HG02943 (cell line): ENCODE data around the gene OVCA2.
A peak's percentile ranks its signal among the peaks of the same experiment; 100 is the strongest.

Experiments used
- ATAC-seq: cut with Tn5 transposase; IDR thresholded peaks from one replicate; pipeline ENCODE4 v1.9.1; 2021; ENCODE audit warnings: mild to moderate bottlenecking, low read depth, moderate library complexity; ENCODE audit not compliant: unreplicated experiment

Gene OVCA2

DNA sequence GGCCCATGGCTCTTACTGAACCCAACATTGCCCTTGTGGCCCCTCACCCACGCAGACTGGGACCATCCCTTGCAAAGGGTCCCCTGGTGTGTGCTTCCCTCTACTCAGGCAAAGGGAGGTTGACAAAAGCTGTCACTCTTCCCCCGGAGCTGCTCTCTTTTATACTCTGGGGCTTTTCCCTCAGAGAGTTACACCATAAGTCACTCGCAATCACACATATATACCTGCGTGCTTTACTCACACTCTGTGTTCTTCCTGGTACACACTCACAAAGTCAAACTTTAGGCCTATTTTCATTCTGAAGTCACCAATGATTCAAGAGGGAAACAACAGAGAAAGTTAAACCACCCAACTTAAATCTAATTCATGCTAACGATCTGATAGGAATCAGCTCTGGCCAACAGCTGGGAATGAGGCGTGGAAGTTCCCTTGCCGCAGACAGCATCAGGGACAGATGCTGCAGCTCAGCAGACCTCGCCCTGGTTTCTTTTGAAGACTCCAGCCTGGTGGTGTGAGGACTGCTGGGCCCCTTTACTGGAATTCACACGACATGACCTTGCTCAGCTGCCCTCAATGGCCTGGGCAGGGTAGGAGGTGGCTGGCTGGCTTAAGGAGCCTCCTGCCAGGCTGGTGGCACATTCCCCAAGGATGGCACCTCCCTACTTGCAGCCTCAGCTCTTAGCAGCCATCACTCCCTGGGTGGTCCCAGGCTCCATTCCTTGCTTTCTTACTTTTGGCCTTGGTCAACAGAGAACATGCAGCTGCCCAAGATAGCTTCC, 40.4 kb downstream of the OVCA2 start:
- no peak for ATAC-seq

DNA sequence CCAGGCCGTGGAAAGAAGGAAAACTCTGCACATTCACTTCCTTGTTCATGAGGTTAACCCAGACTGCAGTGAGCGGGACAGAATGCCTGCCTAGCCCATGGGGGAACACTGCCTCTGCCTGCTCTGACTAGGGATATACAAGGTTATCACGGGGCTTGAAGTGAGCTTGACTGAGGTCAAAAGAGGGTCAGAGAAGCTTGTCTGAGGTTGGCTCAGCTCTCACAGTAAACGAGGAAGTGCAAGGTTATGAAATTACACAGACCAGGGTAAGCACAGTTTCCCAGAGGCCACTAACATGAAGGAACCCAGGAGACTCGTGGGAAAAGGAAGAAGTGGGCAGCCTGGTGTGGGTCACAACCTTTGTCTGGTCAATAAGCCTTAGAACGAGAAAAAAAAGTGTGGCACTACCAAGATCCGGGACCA, 41.8 kb downstream of the OVCA2 start:
- ATAC-seq: no peak

DNA sequence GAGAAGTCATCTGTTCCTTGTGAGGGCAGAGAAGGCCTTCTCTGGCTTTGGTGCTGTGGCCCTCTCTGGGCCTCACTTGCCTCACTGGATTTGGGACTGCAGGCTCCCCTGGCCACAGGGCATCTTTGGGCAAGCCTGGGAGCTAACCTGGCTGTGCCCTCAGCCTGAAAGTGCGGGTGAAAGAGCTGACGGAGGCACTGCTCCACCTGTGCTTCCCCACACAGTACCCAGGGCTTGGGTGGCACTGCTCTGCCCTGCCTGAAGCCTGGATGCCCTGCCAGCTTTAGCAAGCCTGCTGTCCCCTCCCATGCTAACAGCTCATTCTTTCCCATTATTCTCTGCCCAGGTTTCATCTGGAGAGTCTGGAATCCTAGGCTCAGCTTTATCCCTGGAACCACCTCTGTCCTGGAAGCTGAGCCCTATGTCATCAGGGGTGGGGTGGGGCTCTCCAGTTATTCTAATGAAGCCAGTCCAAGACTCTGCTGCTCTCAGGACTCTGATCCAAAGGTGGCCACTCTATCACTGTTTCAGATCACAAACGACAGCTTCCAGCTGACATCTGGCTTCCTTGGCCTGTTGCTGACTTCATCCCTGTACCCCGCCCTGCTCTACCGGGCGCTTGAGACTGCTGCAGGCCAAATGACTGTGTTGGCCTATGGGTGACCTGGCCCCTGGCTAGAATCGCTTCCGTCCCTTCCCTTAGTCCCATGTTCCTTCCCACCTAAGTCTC, 42.4 kb downstream of the OVCA2 start:
- ATAC-seq: no peak

DNA sequence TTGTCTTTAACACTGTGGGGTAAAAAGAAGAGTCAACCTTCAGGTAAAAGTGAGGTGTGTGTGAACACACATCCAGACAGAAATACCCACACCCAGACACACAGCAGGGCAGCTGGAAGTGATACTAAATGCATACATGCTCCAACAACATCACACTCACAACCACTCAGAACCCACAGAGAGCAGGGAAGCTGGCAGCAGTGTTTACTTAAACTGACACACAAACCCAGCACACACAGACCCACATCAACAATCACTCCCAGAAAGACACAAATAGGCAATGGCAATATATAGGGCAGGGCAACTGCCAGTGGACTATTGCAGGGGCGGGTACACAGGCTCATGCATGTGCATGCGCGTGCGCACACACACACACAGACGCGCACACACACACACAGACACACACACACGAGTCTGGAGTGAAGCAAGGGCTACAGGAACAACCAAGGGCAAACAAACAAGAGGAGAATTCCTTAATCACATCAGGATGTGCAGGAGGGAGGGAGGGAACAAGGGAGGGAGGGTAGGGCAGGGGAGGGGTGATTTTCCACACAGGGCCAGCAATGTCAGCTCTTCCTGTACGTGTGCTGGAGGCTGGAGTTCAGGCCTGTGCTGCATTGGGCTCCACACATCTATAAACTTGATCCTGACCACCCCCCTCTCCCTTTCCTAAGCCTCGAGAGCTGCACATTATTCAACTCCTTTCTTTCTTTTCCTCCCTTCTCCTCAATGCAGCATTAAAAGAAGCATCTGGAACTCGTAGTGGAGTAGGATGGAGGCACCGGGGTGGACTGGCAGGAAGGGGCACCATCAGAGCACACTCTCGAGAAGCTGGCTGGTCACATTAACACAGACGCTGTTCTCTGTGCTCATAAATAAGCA, 43.2 kb downstream of the OVCA2 start:
- ATAC-seq: no peak

DNA sequence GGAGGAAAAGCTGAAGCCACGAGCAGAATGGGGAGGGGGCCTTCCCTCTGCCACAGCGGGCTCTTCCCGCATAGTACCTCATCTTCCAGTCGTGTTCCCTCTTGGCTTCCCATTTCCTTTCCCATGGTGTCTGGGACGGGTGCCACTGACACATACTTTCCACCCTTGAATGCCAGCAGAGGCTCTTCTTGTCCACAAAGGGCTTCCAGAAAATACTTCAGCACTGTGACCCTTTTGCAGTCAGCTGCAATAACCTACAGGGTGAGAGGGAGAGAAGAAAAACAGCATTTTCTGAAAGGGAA, 43.8 kb downstream of the OVCA2 start:
- no peak for ATAC-seq

DNA sequence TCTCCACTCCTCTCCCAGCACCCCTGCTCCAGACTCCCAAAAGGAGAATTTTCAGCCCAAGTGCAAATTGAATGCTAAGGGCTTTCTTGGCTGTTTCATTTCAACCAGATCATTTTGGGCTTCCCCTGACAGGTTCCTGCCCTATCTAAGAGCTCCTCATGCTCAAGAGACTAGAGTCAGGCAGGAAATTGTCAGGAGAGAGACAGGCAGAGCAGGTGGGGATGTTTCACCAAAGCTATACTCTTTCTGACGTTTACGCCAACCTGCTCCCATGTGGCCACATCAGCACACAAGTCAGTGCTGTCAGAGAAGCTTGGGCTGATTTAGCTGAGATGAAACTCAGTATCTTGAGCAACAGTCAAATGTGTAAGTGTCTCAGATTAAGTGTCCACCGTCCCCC, 44.5 kb downstream of the OVCA2 start:
- ATAC-seq: no peak

DNA sequence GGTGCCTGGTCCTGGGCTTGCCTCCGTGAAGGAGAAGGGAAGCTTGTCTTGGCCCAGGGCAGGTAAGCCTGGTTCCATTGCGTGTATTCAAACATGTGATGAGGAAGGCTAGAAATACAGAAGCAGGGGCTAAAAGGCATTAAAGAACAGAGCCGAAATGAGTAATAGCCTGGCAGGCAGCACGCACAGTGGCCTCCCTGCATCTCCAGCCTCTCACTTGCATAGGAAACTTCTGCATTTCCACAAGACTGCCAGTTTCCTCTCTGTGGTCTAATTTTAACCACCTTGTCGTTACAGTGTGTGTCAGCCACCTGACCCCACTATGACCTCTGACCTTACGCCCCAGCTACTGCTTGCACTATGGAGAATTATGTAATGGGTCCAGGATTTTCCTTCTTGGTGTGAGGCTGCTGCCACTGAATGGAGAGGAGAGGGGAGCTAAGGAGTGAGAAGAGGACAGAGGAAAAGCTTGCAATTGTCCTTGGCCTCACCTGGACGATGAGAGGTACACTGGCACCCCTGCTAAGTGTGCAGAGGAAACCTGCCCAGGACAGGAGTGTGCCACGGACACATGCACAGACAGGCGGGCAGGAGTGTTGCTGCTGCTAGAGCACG, 45.9 kb downstream of the OVCA2 start:
- no peak for ATAC-seq

DNA sequence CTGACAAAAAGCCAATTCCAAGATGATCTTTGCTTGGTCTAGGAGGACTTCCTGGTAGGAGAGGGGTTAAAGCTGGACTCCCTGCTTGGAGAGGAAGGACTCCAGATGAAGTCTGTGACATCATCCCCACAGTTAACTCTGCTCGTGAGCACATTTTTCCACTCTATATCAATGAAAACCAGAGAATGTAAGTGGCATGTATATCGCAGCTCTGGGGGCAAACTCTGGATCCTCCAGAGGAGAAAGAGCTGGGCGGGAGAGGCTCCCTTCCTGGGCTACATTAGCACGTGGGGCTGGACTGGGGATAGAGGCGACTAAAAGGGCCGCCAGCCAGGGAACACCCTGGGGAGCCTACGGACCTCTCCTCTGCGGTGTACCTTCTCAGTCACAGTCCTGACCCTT, 47.2 kb downstream of the OVCA2 start:
- peak; percentile 31 for ATAC-seq

DNA sequence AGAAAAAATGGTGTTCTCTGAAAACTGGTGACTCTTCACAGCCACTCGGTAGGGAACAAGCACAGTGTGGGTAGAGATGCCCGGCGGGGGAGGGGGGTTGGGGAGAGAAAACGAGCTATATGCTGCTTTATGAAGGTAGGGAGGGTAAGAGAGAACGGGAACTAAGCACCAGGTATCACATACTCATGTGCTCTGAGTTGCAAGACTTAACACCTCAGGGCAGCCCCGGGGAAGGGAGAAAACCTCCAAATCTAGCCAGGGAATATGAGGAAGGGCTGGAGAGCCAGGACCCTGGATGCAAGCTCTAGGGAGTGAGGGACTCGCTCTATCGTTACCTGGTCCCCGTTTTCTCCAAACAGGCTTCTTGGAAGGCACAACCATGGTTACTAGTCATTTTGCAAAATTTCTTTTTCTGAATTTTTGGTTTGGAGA, 48.4 kb downstream of the OVCA2 start:
- no peak for ATAC-seq

DNA sequence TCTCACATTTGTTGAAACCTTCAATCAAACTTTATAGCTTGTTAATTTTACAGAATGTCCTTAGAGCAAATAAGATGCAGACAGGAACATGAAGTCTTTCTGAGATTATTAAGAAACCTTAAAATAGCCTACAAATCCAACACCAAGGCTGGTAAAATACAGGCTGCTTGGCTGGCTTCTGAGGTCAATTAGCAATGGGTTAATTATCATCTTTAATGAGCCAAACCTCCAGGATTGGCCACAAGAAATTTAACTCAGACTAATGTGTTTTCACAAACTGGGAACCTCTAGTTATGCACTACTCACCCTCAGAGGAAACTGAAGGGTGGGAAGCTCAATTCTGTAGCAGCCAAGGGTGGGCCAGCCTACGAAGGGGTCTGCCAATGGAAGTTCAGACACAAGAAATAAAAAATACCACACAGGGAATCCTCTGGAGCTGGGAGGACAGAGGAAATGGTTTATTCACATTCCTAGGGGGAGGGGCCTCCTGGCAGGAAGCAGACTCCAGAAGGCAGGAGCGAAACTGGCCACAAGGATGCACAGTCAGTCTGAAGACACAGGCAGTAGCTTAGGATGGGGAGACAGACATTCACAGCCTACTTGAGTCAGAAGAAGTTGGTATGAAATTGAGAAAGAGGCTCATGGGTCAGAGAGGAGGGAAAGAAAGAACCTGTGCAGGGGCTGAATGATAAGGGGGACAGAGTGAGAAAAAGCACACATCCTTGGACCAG, 49.1 kb downstream of the OVCA2 start:
- ATAC-seq: no peak

DNA sequence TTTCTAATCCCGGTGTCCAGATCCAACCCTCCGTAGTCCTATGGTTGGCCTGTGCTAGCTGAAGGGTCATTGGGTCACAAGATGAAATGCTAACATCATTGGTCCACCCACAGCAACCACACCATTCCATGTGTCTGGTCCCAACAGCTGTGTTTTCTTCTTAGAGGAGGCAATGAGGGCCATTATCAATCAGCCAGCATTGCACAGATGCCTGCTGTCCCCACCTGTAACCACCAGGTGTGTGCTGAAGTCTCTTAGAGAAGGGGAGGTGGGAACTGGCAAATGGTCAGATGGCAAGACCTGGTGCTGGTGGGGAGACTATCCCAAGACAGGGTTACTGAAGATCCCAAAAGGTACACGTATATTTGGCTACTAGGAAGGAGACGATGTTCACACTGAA, 50.4 kb downstream of the OVCA2 start:
- ATAC-seq: no peak
